LoVo (cell line): ENCODE measurements around the gene SLC24A3.

ENCODE experiments used
- DNase-seq: peaks from one replicate; pipeline ENCODE4 v3.0.0-alpha.2; 2016; ENCODE audit warnings: low spot score

The SLC24A3 gene

DNA sequence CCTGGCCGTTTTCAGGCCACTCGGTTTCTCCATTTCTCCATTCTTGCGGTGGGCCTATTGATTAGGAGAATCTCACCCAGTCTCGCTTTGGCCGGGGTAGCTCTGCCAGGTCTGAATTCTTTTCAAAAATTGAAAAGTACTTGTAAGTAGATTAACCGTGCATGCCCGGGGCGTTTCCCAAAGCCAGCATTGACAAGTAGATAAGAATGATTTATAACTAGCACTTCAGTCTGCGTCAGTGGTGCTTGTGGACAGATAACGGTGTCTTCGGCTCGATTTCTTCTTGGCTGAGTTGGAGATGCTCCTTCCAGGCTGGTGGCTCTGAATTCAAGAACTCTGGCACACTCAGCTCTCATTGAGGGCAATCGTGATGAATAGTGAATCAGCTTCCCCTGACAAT is 29.0 kb downstream of the SLC24A3 start:
- DNase-seq = no peak

DNA sequence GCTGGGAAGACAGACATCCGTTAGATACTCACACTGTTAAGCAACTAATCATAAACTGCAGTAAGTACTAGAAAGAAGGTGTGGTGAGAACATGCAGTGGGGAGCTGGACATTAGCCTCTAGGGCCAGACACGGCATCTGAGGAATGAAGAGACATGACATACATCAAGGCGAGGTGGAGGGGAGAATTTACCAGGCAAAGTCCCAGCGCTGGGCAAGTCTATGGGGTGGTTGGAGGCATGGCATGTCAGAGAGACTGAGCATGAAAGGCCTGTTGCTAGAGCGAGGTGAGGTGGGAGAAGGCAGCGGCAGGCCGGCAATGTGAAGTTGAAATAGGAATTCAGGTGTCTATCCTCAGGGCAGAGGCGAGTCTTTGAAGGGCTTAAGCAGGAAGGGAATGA is 31.8 kb downstream of the SLC24A3 start:
- DNase-seq = no peak

DNA sequence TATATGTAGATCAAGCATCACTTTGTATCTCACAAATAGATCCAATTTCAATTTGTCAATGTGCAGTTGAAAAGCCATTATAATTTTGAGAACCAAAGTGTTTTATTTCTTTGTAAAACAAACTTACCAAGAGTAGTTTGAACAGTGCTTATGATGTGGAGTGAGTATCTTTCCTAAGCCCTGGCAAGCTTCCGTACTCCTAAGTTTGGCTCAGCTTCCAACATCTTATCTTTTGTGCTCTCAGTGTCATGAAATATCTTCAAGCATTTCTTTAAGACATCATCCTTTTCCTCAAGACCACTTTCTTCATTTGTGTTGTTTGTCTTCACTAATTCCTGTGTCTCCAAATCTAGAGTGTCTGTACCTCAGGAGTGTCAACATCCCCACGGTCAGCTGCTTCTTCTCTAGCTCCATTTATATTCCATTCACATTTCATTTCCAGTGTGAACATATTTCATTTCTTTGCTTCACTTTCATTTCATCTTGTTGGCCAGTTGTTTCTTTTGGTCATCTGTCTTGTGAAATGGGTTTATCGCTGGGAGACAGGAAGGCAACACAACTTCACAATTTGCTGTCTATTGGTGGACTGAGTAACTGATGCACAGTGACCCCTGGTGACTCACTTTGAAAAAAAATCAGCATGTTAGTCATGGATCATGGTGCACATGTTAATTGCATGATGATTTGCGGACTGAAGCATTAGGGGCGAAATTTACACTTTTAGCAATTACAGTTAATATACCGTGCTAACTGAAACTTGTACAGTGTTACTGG is 36.9 kb downstream of the SLC24A3 start:
- DNase-seq = no peak

- no peak for DNase-seq
These were observed 37.9 kb downstream of the SLC24A3 start for GRCh38 chr20:19250346-19250745.

- no peak for DNase-seq
These were observed 39.1 kb downstream of the SLC24A3 start for GRCh38 chr20:19251506-19251905.

DNA sequence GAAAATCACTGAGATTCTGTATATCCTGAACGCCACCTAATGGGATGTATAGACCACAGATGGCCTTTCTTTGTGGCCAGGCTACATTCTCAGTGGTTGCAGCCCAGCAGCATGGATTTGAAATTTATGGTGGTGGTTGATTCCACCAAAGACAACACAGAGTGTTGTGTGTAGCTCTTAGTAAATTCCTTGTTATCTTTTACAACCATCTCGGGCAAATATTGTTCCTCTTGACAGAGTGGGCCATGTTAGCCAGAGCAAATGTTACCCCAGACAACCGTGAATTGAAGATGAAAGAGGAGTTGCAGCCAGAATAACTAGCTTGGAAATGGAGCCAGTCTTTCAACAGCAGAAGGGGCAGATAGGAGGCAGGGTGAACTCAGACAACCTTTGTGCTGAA is 39.5 kb downstream of the SLC24A3 start:
- no peak for DNase-seq

GRCh38 chr20:19252451-19253120 is 40.1 kb downstream of the SLC24A3 start:
- DNase-seq = no peak

DNA sequence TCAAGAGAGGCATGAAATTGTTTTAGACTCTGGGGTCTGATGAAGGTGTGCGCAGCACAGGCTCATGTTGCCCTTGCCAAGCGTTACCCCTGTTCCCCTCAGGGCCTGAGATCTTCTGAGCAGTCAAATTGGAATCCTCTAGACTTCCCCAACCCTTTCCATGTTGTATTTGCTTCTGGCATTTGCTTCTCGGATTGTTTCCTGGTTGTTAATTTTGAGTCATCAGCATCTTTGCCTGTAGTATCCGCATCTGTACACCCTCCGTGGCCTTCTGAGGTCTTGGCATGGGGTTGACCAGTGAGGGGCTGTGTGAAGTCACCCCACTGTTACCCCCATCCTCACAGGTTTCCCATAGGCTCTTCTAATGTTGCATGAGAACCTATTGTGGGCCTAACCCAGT is 40.9 kb downstream of the SLC24A3 start:
- DNase-seq = no peak

DNA sequence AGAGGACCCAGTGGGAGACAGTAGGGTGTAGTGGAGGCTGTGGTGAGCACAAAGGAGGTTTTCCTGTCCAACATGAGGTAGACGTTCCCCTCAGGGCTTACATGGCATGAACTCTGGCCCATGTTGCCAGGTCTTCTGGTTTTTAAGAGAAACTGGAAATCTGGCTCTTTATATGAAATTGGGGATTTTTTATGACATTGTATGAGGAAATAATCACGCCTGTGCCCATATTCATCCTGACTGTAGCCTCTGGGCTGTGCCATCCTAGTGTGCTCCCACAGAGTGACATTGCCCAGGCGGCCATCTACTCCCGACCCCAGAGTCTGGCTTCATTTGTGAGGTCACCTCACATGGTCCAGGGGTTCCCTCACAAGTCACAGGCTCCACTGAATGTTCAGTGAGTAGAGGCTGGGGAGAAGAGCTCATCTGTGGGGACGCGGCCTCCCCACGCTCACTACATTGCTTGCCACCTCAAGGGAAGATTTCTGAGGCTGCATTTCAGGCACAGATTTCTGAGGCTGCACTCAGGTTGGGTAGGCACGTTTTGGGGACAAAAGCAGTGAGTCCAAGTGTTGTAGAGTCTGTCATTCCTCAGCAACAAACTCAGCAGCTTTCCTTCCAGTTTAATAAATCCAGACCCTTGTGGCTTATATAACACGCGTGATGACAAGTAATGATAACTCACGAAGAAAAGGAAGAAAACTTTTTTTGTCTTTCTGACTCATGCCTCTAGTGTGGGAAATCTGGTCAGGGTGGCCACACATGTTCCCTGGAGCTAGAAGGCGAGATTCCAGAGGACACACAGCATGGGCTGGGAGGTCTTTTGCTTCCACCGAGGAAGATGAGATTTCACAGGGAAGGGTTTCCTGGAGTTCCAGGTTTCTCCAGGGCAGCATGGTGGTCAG is 41.7 kb downstream of the SLC24A3 start:
- no peak for DNase-seq

- DNase-seq = no peak
These were observed 42.5 kb downstream of the SLC24A3 start for GRCh38 chr20:19254956-19255355.

- DNase-seq = no peak
These were observed 43.6 kb downstream of the SLC24A3 start for GRCh38 chr20:19256085-19256484.

DNA sequence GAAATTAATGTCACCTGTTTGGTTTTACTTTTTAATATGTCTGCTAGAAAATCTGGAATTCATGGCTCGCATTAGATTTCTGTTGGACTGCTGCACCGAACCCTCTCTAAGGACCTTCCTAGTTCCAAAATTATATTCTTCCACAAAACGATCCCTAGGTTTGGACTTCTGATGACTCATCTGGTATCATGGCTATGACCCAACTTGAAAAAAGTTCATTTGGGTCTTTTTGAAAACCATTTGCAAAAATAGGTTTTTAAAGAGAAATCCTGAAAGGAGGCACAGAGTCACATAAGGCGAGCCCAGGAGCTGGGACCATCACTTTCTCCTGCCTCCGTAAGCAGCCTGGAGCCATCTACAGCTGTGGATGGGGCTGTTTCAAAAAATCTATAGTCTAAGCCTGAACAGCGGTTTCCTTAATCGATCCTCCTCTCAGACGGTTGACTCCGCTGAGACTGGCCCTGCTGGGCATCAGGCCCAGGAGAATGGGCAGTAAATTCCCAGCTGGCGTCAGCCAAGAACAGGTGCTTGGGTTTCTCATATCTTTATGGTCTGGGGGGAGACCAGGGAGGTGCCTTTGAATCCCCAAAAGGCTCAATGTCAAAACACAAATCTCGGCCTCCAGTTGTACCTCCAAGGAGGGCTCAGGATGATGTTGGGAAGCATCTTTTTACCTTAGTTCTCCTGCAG is 44.6 kb downstream of the SLC24A3 start:
- no peak for DNase-seq

- no peak for DNase-seq
These were observed 45.4 kb downstream of the SLC24A3 start for GRCh38 chr20:19257865-19258264.

GRCh38 chr20:19259141-19259591 is 46.7 kb downstream of the SLC24A3 start:
- no peak for DNase-seq

GRCh38 chr20:19260412-19261090 is 48.1 kb downstream of the SLC24A3 start:
- DNase-seq = no peak

DNA sequence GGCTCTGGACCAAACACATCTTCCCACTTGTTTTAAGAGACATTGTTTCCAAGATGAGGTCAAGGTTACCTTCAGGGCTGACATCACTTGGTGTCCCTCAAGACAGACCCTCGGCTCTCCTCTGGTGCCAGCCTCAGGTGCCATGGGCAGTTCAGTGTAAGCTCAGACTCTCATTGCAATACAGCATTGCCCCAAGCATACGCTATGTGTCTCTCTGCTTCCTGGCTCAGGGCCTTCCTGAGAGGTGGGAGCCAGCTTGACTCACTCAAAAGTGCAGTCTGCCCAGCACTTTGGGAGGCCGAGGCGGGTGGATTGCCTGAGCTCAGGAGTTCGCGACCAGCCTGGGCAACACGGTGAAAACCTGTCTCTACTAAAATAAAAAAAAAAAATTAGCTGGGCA is 51.7 kb downstream of the SLC24A3 start:
- DNase-seq = no peak

- DNase-seq = no peak
These were observed 53.4 kb downstream of the SLC24A3 start for GRCh38 chr20:19265646-19266374.

DNA sequence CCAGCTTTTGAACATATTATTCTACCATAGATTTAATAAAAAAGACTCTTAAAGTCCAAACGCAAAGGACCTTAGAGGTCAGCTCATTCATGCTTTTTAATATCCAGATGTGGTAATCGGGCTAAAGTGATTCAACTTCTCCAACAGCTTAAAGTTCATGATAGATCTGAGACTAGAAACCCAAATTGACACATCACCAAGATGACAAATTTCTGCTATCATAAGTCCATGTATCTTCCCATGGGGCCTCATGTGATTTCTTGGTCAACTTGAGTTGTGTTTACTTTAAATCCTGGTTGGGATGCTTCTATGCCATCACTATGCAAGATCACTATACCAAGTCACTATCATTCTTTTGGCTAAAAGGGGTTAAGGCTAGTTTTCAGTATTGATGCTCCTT is 56.0 kb downstream of the SLC24A3 start:
- no peak for DNase-seq

DNA sequence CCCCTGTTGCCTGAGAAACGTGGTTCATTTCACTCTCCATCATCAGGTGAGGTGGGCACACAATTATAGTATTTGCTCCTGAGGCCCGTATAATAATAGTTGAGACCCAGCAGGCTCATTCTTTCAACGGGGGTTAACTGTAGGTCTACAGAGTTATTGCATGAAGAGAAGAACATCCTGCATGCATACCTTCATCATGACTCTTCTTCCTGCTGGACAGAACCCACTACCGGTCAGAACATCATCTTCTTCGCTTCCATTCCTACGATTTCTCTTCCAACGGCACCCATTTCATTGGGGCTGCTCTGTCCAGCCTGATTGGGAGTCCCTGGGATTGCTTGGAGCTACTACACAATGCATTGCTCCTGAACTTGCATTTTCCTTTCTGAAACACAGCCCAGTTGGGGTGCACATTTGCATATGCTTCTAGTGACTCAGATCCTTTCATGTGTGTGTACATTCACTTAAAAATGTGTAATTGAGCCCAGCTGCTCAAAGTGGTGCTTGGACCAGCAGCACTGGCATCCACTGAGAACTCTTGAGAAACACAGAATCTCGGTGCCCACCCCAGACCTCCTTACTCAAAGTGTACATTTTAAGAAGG is 57.4 kb downstream of the SLC24A3 start:
- no peak for DNase-seq
